K562 (cell line): ENCODE measurements around the gene ABLIM1. TPM values are rescaled to one million over a fixed set of nuclear protein-coding genes. Genes with fewer than 3 reads are reported as not detected.

Source experiments
- ATAC-seq: fragments of 200-7000 bp; cut with Tn5 transposase; 3 replicates; pipeline ENCODE4 v1.9.1; 2020; ENCODE audit warnings: moderate library complexity
- BruUV-seq: library from RNA; stranded (reverse); fragments of 400-500 nt; replicated peaks from 2 replicates; lab custom pipeline; 2021; lab: Mats Ljungman, UMichigan
- CTCF ChIA-PET: fragments of 300-600 bp; formaldehyde crosslinking; extraction: SDS; loops from one replicate; lab custom pipeline; 2021; ENCODE audit warnings: low intra/inter-chr PET ratio; lab: Yijun Ruan, JAX
- POLR2A ChIA-PET: fragments of 300-600, 350-650 bp; sonication (Branson Sonifier 250); formaldehyde crosslinking; extraction: SDS; loops from one replicate; lab custom pipeline; 2021; ENCODE audit warnings: antibody characterized with exemption, inconsistent platforms; lab: Yijun Ruan, JAX
- DNase-seq, 4 experiments: peaks; one replicate each; pipeline versions ENCODE4 v3.0.0 to v3.0.0-alpha.2; 2011 to 2018; ENCODE audit warnings: low spot score in 3 of 4, mixed read lengths in 3 of 4; ENCODE audit errors: extremely low read depth in 1 of 4
- FAIRE-seq: peaks from 2 replicates; lab custom pipeline; 2011; peaks lifted over from hg19 to GRCh38; lab: Jason Lieb, UNC
- H2AFZ ChIP-seq: 2 replicates; pipeline ENCODE4 v1.6.0; 2011; ENCODE audit warnings: low read depth, low read length, control low read depth, inconsistent platforms
- H3K27ac ChIP-seq: fragments of 200-600 bp; 3 replicates; pipeline ENCODE4 v1.8.0; 2011; ENCODE audit warnings: low read depth, mild to moderate bottlenecking, control low read depth, inconsistent platforms, low read length, moderate library complexity, mixed read lengths; ENCODE audit errors: extremely low read depth
- H3K27me3 ChIP-seq, 2 experiments: fragments of 300-600 bp in 1 of 2; 2 replicates in 1 of 2; 3 replicates in 1 of 2; pipeline versions ENCODE4 v1.6.0 to v1.8.0; 2011; ENCODE audit warnings: inconsistent platforms in 2 of 2, low read length in 2 of 2, mild to moderate bottlenecking in 1 of 2, mixed read lengths in 1 of 2, moderate library complexity in 1 of 2; ENCODE audit not compliant: control insufficient read depth in 2 of 2, insufficient read depth in 2 of 2
- H3K36me3 ChIP-seq: fragments of 300-600 bp; 3 replicates; pipeline ENCODE4 v1.8.0; 2011; ENCODE audit warnings: mild to moderate bottlenecking, low read length, inconsistent platforms; ENCODE audit not compliant: control insufficient read depth, insufficient read depth
- H3K4me1 ChIP-seq, 2 experiments: fragments of 200-600 bp in 1 of 2; replicated peaks in 1 of 2; 2 replicates in 1 of 2; 3 replicates in 1 of 2; pipeline versions ENCODE4 v1.5.1 to v1.8.0; 2011; ENCODE audit warnings: inconsistent platforms in 2 of 2, low read length in 2 of 2, mild to moderate bottlenecking in 1 of 2, mixed read lengths in 1 of 2, moderate library complexity in 1 of 2; ENCODE audit not compliant: control insufficient read depth in 2 of 2, insufficient read depth in 2 of 2
- H3K4me2 ChIP-seq: 2 replicates; pipeline ENCODE4 v1.6.1; 2011; ENCODE audit warnings: low read length, control low read depth, inconsistent platforms, mixed read lengths; ENCODE audit not compliant: insufficient read depth
- H3K4me3 ChIP-seq: fragments of 200-600 bp; sonication (generic), shearing (Covaris generic); 2 replicates; pipeline ENCODE4 v1.5.1; 2016; ENCODE audit warnings: control low read depth, inconsistent platforms
- H3K79me2 ChIP-seq: fragments of 200-600 bp; 3 replicates; pipeline ENCODE4 v1.8.0; 2011; ENCODE audit warnings: low read length, inconsistent platforms; ENCODE audit not compliant: control insufficient read depth, insufficient read depth
- H3K9ac ChIP-seq, 2 experiments: 2 replicates each; pipeline versions ENCODE4 v1.6.0 to v1.6.1; 2011; ENCODE audit warnings: low read depth in 2 of 2, low read length in 2 of 2, control low read depth in 1 of 2, inconsistent platforms in 1 of 2, mild to moderate bottlenecking in 1 of 2, mixed read lengths in 1 of 2; ENCODE audit not compliant: insufficient read depth in 1 of 2
- H3K9me1 ChIP-seq: one replicate; pipeline ENCODE4 v1.6.0; 2011; ENCODE audit warnings: inconsistent platforms, mild to moderate bottlenecking, low read length, moderate library complexity; ENCODE audit not compliant: control insufficient read depth, insufficient read depth
- H3K9me3 ChIP-seq: replicated peaks from 2 replicates; pipeline ENCODE4 v1.5.1; 2011; ENCODE audit warnings: low read depth, low read length, inconsistent platforms; ENCODE audit not compliant: control insufficient read depth, insufficient read depth
- H4K20me1 ChIP-seq: replicated peaks from 2 replicates; pipeline ENCODE4 v1.6.1; 2011; ENCODE audit warnings: low read length, inconsistent platforms, mixed read lengths; ENCODE audit not compliant: control insufficient read depth, insufficient read depth
- CBX8 ChIP-seq: fragments of 200-600 bp; sonication (generic); IDR thresholded peaks from 2 replicates; pipeline ENCODE4 v1.6.1; 2012; ENCODE audit warnings: borderline replicate concordance, mixed run types, low read depth, mild to moderate bottlenecking, moderate library complexity, mixed read lengths, low read length, control low read depth, inconsistent platforms; ENCODE audit not compliant: poor library complexity, severe bottlenecking; ENCODE audit errors: extremely low read depth
- CHCHD3 ChIP-seq: fragments of 250-450 bp; sonication (Bioruptor Pico); IDR thresholded peaks from 2 replicates; pipeline ENCODE4 v2.1.2; 2022; ENCODE audit warnings: mild to moderate bottlenecking
- FOXM1 ChIP-seq, 2 experiments: fragments of 450-650 bp in 1 of 2; sonication (generic) in 1 of 2; formaldehyde crosslinking in 1 of 2; IDR thresholded peaks; 2 replicates each; pipeline versions ENCODE4 v1.6.1 to v1.9.0; 2017 to 2022; ENCODE audit warnings: low read depth in 2 of 2, mild to moderate bottlenecking in 2 of 2, missing genetic modification reagents in 1 of 2, moderate library complexity in 1 of 2
- MBD1 ChIP-seq: fragments of 250-450 bp; sonication (Bioruptor Pico); IDR thresholded peaks from 2 replicates; pipeline ENCODE4 v1.8.0; 2022; ENCODE audit warnings: inconsistent platforms
- NFE2 ChIP-seq: IDR thresholded peaks from 2 replicates; pipeline ENCODE4 v1.6.1; 2014; ENCODE audit warnings: antibody characterized with exemption, low read depth
- PML ChIP-seq: IDR thresholded peaks from 2 replicates; pipeline ENCODE4 v1.6.1; 2012; ENCODE audit warnings: low read length, inconsistent platforms
- POLR3A ChIP-seq: IDR thresholded peaks from 2 replicates; pipeline ENCODE4 v1.6.1; 2011; ENCODE audit warnings: borderline replicate concordance, mild to moderate bottlenecking, moderate library complexity; ENCODE audit not compliant: insufficient read length, insufficient read depth; ENCODE audit errors: extremely low read depth
- POLR3G ChIP-seq: IDR thresholded peaks from 2 replicates; pipeline ENCODE4 v1.6.1; 2011; ENCODE audit not compliant: insufficient read length, insufficient replicate concordance; ENCODE audit errors: extremely low read depth
- RBBP5 ChIP-seq: fragments of 200-600 bp; sonication (generic); IDR thresholded peaks from 2 replicates; pipeline ENCODE4 v1.6.1; 2012; ENCODE audit warnings: borderline replicate concordance, mild to moderate bottlenecking, low read length, control low read depth, inconsistent platforms; ENCODE audit not compliant: insufficient read depth, poor library complexity, severe bottlenecking
- RNF219 ChIP-seq: fragments of 250-450 bp; sonication (Bioruptor Pico); IDR thresholded peaks from 2 replicates; pipeline ENCODE4 v1.5.0; 2022; ENCODE audit warnings: mild to moderate bottlenecking
- STAT5A ChIP-seq: IDR thresholded peaks from 2 replicates; pipeline ENCODE4 v1.6.1; 2012; ENCODE audit warnings: low read length, inconsistent platforms, borderline replicate concordance
- ZSCAN29 ChIP-seq: fragments of 450-650 bp; IDR thresholded peaks from 2 replicates; pipeline ENCODE4 v1.6.1; 2017
- WGBS: fragments of 100-300 bp; shearing (Covaris generic); methylation state at CpG from one replicate; pipeline ENCODE4 v1.1.6; 2016; ENCODE audit warnings: low coverage, mixed read lengths; ENCODE audit not compliant: insufficient coverage; ENCODE audit errors: missing lambda C conversion rate; 5-methylcytosine and 5-hydroxymethylcytosine counted together
- in situ Hi-C: fragments of 300-500 bp; cut with MboI; formaldehyde crosslinking; loops from 4 replicates; pipeline ENCODE4 v1.15.0; 2018; ENCODE audit warnings: inconsistent platforms, mixed read lengths
- intact Hi-C: fragments of 100-400 bp; cut with micrococcal nuclease; formaldehyde crosslinking; loops from 2 replicates; pipeline ENCODE4 v1.14.2; 2022
- polyA plus RNA-seq, 8 experiments: library from polyadenylated mRNA; depleted of rRNA in 4 of 8; stranded (reverse) in 5 of 8; unstranded in 3 of 8; fragments of >200 nt; fragmentation: Nextera tagmentation in 2 of 8; fragmentation: Illumina TruSeq in 1 of 8; extraction: Ambion mirVana in 2 of 8; extraction: Trizol in 1 of 8; gene quantifications; 2 replicates each; pipeline versions ENCODE4 v1.2.1 to v1.2.3, GENCODE V29; 2011 to 2014; ENCODE audit warnings: inconsistent platforms in 1 of 8, missing spikeins in 1 of 8
- total RNA-seq, 7 experiments: library from RNA; depleted of rRNA in 6 of 7; stranded (reverse); fragments of >200 nt in 6 of 7; fragmentation: Illumina TruSeq in 2 of 7; extraction: Trizol in 2 of 7; gene quantifications; 2 replicates each; pipeline versions ENCODE4 v1.2.1 to v1.2.3, GENCODE V29; 2011 to 2021; ENCODE audit warnings: low replicate concordance in 1 of 7

ABLIM1 gene
- total and polyA plus RNA-seq, 9 of the 15 experiments (the other 6 are each of a cell fraction or from before 2014, with no cell fraction given) = 0.07 to 0.49 (median 0.14) TPM; not detected in 6

DNA sequence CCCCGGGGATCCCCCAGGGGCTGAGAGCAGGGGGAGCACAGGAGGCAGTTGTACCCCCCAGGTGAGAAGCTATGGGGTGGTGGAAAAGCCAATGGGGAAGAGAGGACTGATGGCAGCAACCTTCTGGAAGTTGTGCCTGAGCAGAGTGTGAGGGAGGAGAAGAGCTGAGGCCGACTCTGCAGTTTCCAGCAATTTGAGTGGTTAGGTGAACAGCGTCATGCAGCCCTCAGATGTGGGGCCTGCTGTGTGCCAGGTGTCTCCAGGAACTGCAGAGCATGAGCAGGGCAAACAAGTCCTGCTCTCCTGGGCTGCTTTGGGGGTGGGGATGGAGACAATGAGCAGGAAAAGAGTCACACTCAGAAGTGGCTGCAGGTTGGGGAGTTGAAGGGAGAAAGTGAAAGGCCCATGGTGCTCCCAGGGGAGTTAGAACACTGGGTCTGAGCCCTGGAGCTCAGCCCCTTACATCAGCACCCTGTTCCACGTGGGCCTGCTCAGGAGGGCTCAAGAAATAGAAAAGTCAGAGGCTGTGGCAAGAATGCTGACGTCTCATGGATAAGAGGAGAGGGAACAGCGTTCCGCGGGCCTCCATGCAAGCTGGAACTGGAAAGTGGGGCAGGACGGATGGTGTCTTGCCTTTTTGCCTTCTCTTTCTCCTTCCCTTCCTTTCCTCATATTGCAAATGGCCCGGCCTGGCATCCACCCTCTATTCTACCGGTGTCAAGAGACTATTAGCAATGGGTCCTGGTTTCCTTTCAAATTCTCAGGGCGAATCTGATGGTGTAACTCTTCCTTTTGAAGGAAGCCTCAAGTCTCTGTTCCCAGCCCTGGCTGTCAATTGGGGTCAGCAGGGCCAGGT is 249.7 kb downstream of the ABLIM1 start:
- H3K4me1 ChIP-seq = peaks cover 2 to 6% of the 10 kb centered on the region in 2 experiments; a peak in 3 of 5 replicates
- H3K4me2 ChIP-seq = peak overlapping the region; percentile 32; the same call in 1 of the 2 replicates
- no peak for TF ChIP-seq MBD1 (CRISPR knock-in tag)
- no peak for TF ChIP-seq CHCHD3 (CRISPR knock-in tag)
- TF ChIP-seq POLR3G = no peak
- no peak for TF ChIP-seq PML
- TF ChIP-seq FOXM1 (IDR thresholded peaks at IDR 0.05; ENCODE audit: low read depth) = no peak
- TF ChIP-seq FOXM1 (CRISPR knock-in tag; IDR thresholded peaks at IDR 0.05; ENCODE audit: low read depth) = no peak
- TF ChIP-seq NFE2 = no peak
- TF ChIP-seq POLR3A = no peak
- TF ChIP-seq ZSCAN29 = no peak
- TF ChIP-seq CBX8 = no peak
- no peak for TF ChIP-seq STAT5A
- no peak for TF ChIP-seq RBBP5
- TF ChIP-seq RNF219 (CRISPR knock-in tag) = no peak
- DNase-seq (no peak), FAIRE-seq (no peak), ATAC-seq (peak; percentile 20; the same call in 2 of the 3 replicates)
- no peaks in the 10 kb centered on the region for H3K79me2 ChIP-seq
- no TSS peak for BruUV-seq
- POLR2A ChIA-PET = interaction anchor here (1.0 kb wide), 1 partner anchor 156 kb away, joined by 3 read pairs; no protein-coding TSS in a partner anchor
- 40% methylated on average over 2 of the region's 12 CpGs for WGBS
- peak overlapping the region; percentile 70 for H2AFZ ChIP-seq
- H3K36me3 ChIP-seq = no peaks in the 10 kb centered on the region
- no peak overlapping the region; a peak in 1 of 4 replicates for H3K9ac ChIP-seq
- no peaks in the 10 kb centered on the region for H4K20me1 ChIP-seq
- CTCF ChIA-PET = no interaction called here
- intact Hi-C loops = no loop called here
- no peaks in the 10 kb centered on the region for H3K9me1 ChIP-seq
- peaks cover 0 to 8% of the 10 kb centered on the region in 2 experiments; a peak in 1 of 5 replicates for H3K27me3 ChIP-seq
- in situ Hi-C loops = no loop called here
- peak overlapping the region; percentile 40; the same call in 1 of the 3 replicates for H3K27ac ChIP-seq
- H3K4me3 ChIP-seq = no peak overlapping the region
- H3K9me3 ChIP-seq = no peaks in the 10 kb centered on the region
